Glomerular endothelial cell (primary cell): ENCODE data around the gene FBLIM1. TPM values are rescaled to one million over a fixed set of nuclear protein-coding genes. Genes with fewer than 3 reads are reported as not detected.

Source experiments
- DNase-seq: peaks from one replicate; pipeline ENCODE4 v3.0.0-alpha.2; 2011; ENCODE audit warnings: low read depth, low spot score; ENCODE audit errors: extremely low read depth
- total RNA-seq: library from RNA; depleted of rRNA; stranded (reverse); fragments of >200 nt; gene quantifications from 2 replicates; pipeline ENCODE4 v1.2.3, GENCODE V29; 2015

Gene FBLIM1
- total RNA-seq, 1 donor from 2014 or later: 191 TPM

- no peak for DNase-seq
Measured at GRCh38 chr1:15730936-15731335, 27.7 kb upstream of the FBLIM1 start.

DNA sequence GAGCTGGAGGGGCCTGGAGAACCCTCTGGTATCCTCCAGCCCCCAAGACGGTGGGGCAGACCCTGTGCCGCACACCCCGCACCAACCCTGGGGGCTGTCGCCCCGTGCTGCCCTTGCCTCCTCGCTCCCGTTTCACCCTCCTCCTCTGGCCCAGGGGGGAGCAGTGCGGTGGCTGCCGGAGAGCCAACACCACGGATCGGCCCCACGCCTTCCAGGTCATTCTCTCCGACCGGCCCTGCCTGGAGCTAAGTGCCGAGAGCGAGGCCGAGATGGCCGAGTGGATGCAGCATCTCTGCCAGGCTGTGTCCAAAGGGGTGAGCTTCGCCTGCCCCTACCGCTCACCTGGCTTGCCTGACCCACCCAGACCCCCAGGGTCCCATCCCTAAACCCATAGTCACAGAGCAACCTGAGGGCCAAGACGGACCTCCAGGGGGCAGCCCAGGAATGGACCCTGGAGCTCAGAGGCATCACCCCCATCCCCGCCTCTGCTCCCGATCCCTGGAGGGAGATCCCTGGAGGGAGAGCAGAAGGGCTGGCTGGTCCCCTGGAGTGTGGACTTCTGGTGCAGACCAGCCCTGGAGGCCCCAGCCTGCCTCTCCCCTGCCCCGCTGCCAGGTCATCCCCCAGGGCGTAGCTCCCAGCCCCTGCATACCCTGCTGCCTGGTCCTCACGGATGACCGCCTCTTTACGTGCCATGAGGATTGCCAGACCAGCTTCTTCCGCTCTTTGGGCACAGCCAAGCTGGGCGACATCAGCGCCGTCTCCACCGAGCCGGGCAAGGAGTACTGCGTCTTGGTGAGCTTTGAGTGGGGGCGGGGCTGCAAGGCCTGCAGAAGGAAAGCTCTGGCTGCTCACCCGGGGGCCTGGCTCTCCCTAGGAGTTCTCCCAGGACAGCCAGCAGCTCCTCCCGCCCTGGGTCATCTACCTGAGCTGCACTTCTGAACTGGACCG is 26.6 kb upstream of the FBLIM1 start:
- DNase-seq: no peak

- DNase-seq: no peak
Measured at GRCh38 chr1:15732686-15733081, 25.9 kb upstream of the FBLIM1 start.

- no peak for DNase-seq
Measured at GRCh38 chr1:15733218-15733725, 25.3 kb upstream of the FBLIM1 start.

GRCh38 chr1:15733726-15734226 is 24.8 kb upstream of the FBLIM1 start:
- DNase-seq: no peak

DNA sequence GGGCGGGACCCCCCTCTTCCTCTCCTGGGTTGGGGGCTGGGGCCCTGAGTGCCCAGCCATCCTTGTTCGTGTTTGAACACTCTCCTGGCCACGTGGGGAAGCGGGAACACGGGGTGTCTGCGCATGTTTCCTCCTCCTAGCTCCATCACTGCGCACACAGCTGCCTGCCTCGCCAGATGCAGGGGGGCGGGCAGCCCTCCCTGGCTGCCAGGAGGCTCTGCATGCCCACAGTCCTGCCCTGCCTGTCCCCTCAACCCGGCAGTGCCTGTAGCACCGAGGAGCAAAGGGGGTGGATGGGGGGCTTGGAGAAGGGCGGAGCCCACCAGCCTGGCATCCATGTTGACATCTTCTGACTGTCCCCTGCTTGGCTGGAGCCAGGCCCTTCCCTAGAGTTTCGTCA is 24.3 kb upstream of the FBLIM1 start:
- DNase-seq: no peak

DNA sequence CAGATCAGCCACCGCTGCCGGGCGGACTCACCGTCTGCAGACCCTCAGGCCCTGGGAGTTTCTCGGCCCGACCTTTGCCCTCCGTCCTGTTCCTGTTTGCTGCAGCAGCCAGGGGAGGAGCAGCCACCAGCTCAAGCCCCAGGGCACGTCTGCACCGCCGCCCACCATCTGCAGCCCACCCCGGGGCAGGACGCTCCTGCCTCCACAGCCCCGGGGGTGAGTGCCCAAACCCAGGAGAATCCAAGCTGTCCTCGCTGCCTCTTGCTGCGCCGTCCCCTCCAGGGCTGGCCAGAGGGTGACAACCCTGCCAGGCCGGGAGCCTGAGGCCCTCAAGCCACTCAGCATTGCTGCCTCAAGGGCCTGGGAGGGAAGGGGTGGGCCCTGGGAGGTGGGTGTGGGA is 23.7 kb upstream of the FBLIM1 start:
- no peak for DNase-seq

DNA sequence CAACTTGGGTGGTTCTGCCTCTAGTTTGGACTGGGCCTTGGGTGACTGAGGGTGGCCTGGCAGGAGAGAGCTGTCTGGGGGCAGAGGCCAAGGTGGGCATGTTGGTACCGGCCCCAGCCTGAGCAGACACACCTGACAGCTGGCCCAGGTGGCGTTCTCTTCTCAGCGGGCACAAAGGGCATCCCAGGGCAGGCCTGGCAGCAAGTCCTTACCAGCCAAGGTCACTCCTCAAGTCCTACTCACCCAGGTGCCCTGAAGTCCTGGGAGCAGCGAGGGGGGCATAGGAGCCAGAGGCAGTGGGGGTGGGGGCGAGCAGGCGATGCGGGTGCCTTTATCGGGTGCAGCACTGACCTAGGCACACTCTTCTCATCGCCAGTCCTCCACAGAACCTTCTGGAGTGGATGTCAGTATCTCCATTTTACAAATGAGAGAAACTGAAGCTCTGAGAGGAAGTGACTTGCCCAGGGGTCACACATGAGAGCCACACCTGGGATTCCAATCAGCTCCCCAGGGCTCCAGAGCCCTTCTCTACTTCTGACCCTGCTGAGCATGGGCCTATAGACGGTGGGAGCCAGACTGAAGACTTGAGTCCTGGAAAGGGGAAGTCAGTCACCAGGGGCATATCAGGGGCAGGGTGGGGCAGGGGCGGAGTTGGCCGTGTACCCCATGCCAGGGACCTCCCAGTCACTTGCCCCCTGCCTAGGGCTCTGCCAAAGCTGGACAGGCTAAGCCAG is 23.1 kb upstream of the FBLIM1 start:
- DNase-seq: no peak

GRCh38 chr1:15736038-15736891 is 22.3 kb upstream of the FBLIM1 start, which contains the start of gene SLC25A34:
SLC25A34 (plus strand) TSS chr1:15736258; CDS start chr1:15736486, 228 bp downstream.
- DNase-seq: no peak

DNA sequence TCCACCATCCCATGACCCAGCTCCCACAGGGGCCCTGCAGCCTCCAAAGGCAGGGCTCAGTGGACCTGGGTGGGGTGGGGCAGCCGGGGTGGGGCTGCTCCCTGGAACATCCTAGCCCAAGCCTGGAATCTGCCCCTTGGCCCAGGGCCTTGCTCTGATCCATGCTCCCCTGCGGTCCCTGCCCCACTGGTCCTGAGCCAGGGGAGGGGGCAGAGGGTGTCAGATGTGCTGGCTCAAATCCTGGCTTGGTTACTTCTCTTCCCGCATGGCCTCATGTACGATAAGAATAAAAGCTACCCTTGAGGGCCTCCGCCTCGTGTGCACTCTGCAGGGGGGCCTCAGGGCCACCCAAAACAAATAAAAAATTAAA is 21.7 kb upstream of the FBLIM1 start:
- no peak for DNase-seq

GRCh38 chr1:15737324-15738319 is 21.0 kb upstream of the FBLIM1 start:
- no peak for DNase-seq

- DNase-seq: no peak
Measured at GRCh38 chr1:15738416-15739113, 20.0 kb upstream of the FBLIM1 start.

DNA sequence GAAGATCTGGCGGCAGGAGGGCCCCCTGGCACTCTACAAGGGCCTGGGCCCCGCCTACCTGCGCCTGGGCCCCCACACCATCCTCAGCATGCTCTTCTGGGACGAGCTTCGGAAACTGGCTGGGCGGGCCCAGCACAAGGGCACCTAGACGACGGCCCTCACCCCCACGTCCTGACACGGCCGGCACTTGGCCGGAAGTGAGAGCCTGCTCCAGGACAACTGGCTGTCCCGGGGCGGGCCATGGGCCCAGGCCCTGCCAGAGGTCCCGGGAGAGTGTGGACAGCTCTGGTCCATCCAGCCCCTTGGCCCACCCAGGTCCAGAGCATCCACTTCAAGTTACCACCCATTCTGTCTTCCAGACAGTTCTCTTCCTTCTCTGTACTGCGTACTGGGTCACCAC is 19.3 kb upstream of the FBLIM1 start:
- DNase-seq: no peak

- DNase-seq: no peak
Measured at GRCh38 chr1:15739745-15740144, 18.9 kb upstream of the FBLIM1 start.

DNA sequence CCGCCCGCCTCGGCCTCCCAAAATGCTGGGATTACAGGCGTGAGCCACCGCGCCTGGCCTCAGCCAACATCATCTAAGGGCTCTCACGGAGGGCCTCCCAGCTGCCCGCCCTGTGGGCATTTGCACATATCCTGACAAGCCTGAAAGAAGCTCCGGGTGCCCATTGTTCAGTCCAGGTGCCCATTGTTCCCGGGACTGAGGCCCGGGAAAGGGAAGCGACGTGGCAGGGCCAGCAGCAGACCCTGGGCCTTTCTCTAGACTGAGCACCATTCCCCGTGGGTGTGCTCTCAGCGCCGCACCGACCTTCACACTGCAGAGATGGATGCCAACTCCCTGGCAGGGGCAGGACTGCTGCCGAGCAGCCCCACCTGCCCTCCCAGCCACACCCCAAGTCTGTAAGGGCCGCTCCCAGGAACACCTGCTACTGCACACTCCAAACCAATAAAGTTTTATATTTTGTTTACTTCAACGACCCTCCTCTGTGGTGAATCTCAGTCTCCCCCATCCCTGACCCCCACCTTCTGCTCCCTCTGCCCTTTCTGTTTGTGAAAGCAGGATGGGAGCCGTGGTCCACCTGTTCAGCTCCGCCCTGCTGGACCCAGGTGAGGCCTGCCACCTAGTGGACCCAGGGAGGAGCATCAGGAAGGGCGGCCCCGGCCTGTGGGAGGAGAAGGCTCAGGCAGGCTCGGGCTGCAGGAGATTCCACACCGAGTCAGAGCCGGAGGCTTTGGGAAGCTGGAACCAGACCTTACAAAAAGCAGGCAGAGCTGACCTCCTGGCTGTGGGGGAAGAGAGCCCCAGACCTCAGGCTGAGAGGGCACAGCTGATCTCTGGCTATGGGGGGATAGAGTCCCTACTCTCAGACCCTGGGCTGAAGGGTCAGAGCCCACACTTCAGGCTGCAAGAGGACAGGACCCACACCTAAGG is 17.4 kb upstream of the FBLIM1 start:
- no peak for DNase-seq

DNA sequence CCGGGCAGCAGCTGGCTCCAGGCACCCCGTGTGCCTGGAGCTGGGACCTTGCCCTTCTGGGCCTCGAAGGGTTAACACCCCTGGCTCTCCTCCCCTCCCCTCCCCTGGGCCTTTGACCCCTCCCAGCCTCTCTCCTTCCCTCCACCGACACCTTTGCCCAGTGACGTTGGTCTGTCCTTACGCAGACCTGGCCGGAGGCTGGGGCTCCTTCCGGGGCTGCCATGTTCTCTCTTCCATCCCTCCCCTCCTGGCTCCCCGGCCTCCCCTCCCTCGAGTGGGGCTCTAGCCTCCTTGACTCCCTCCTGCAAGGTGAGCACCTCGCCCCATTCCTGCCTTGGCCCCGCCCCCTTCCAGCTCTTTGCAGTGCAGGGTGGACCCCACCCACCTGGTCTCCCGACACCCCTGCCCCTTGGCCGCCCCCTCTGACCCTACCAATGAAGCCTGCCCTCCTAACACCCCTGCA is 16.2 kb upstream of the FBLIM1 start, which contains the start of gene TMEM82:
Gene TMEM82 (plus strand): TSS at position 161 of the 463 bp plus-strand sequence. CDS start 61 bp downstream, at position 222.
- no peak for DNase-seq

DNA sequence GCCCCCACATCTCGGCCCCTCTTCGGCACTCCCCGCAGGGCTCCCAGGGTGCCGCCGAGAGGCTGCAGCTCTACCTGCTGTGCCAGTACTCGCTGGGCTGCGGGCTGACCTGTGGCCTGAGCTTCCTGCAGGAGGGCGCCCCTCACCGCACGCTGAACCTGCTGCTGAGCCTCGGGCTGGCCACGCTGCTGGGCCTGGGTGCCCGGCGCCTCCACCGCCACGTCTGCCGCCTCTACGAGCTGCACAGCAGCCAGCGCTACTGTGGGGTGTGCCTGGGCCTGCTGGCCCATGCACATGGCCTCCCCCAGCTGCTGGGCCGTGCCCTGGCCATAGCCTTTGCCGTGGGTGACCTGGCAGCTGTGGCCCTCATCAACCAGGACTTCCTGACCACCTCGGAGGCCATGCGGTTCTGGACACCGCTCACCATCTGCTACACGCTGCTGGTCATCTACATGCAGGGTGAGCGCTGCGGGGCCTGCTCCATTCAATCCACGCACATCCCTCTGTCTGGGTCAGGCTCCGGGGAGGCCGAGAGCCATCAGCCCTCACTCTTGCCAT is 14.4 kb upstream of the FBLIM1 start:
- DNase-seq: no peak
